Measurements from ENCODE around the gene ZNF230.

DNA sequence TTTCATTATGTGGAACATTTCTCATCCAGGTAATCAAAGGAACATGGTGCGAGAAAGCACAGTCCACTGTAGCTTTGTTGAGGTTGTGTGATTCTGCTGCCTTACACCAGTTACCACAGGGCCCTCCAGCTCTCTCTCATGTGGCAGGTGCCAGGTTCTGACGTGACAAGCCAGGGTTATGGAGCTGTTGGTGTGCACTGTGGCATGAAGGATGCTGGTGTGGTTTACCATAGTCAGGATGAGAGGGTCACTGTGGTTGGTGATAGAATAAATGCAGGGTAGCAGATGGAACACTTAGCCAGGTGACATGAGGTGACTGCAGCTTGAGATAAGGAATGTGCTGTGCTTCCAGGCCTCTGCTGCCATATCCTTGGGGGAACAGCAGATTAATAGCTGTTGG, 56.5 kb downstream of the ZNF230 start:
- no peak for TF ChIP-seq CTCF (optimal IDR thresholded peaks at IDR 0.05 in 1 of 3, IDR thresholded peaks at IDR 0.05 in 1 of 3, conservative IDR thresholded peaks at IDR 0.05 in 1 of 3; ENCODE audit: extremely low read depth in 1 of 3, insufficient read depth in 2 of 3, low read length in 3 of 3)
- TF ChIP-seq EZH2 (IDR thresholded peaks at IDR 0.05; ENCODE audit: low read length) = no peak

All from keratinocyte (primary cell).